ENCODE data around the gene GNB3.

DNA sequence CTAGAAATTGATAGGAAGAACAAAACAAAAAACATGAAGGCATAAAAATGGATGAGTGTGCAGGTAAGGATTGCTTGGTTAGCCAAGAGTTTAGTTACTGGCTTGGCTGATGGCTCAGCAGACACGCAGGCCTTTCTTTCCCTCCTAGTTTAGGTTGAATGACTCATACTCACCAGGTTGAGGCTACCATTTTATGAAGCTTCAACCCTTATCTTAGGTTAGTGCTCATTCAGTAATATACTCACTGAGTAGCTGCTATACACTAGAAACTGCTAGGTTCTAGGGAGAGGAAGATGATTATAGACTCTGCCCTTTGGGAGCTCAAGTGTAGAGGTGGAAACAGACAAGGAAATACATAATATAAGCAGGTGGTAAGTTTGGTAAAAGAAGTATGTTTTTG, 6.5 kb upstream of the GNB3 start:
- TF ChIP-seq, protein P1, sequence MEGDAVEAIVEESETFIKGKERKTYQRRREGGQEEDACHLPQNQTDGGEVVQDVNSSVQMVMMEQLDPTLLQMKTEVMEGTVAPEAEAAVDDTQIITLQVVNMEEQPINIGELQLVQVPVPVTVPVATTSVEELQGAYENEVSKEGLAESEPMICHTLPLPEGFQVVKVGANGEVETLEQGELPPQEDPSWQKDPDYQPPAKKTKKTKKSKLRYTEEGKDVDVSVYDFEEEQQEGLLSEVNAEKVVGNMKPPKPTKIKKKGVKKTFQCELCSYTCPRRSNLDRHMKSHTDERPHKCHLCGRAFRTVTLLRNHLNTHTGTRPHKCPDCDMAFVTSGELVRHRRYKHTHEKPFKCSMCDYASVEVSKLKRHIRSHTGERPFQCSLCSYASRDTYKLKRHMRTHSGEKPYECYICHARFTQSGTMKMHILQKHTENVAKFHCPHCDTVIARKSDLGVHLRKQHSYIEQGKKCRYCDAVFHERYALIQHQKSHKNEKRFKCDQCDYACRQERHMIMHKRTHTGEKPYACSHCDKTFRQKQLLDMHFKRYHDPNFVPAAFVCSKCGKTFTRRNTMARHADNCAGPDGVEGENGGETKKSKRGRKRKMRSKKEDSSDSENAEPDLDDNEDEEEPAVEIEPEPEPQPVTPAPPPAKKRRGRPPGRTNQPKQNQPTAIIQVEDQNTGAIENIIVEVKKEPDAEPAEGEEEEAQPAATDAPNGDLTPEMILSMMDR (IDR thresholded peaks at IDR 0.05; ENCODE audit: low read depth, low read length), result no peak
- no peak for TF ChIP-seq EZH2phosphoT487 (IDR thresholded peaks at IDR 0.05; ENCODE audit: low read depth)

All from OCI-LY3 (cell line).